Activated CD4-positive, alpha-beta T cell treated with anti-CD3 and anti-CD28 coated beads, Interleukin-2, amount 10 ng/mL, durations not matched to agents 7 days and 5 days (primary cell): ENCODE data around the gene RILPL1. TPM values are rescaled to one million over a fixed set of nuclear protein-coding genes. Genes with fewer than 3 reads are reported as not detected.

Experiments
- CTCF ChIA-PET: fragments of 350-600 bp; sonication (Branson Sonifier 250); formaldehyde crosslinking; loops from one replicate; lab custom pipeline; 2021; ENCODE audit warnings: antibody characterized with exemption; lab: Charles Lee
- POLR2A ChIA-PET: fragments of 350-600 bp; sonication (Branson Sonifier 250); formaldehyde crosslinking; loops from one replicate; lab custom pipeline; 2021; ENCODE audit warnings: antibody characterized with exemption; lab: Charles Lee
- DNase-seq: peaks from one replicate; pipeline ENCODE4 v3.0.0-alpha.2; 2020
- H3K27ac Mint-ChIP-seq: one replicate; pipeline ENCODE4 v1.8.0; 2021; ENCODE audit warnings: mild to moderate bottlenecking, moderate library complexity, mixed read lengths
- H3K27me3 Mint-ChIP-seq: one replicate; pipeline ENCODE4 v1.8.0; 2021; ENCODE audit warnings: mixed read lengths
- H3K36me3 Mint-ChIP-seq: one replicate; pipeline ENCODE4 v1.8.0; 2021; ENCODE audit warnings: low read depth, mixed read lengths
- H3K4me1 Mint-ChIP-seq: one replicate; pipeline ENCODE4 v1.8.0; 2021; ENCODE audit warnings: mixed read lengths
- H3K4me3 Mint-ChIP-seq: one replicate; pipeline ENCODE4 v1.8.0; 2021; ENCODE audit warnings: mild to moderate bottlenecking, moderate library complexity, mixed read lengths
- H3K9me3 Mint-ChIP-seq: one replicate; pipeline ENCODE4 v1.8.0; 2021; ENCODE audit warnings: mixed read lengths
- microRNA-seq: library from miRNA; unstranded; fragments of <30 nt; microRNA quantifications from one replicate; pipeline ENCODE4 v1.2.0, GENCODE V29; 2021; ENCODE audit warnings: borderline microRNAs expressed, borderline replicate concordance
- total RNA-seq, 2 experiments: library from RNA; stranded (reverse); gene quantifications; one replicate each; pipeline ENCODE4 v1.2.3, GENCODE V29; 2021

Gene RILPL1
- total RNA-seq, 2 experiments from 2014 or later, result 0.79 to 0.89 TPM

DNA sequence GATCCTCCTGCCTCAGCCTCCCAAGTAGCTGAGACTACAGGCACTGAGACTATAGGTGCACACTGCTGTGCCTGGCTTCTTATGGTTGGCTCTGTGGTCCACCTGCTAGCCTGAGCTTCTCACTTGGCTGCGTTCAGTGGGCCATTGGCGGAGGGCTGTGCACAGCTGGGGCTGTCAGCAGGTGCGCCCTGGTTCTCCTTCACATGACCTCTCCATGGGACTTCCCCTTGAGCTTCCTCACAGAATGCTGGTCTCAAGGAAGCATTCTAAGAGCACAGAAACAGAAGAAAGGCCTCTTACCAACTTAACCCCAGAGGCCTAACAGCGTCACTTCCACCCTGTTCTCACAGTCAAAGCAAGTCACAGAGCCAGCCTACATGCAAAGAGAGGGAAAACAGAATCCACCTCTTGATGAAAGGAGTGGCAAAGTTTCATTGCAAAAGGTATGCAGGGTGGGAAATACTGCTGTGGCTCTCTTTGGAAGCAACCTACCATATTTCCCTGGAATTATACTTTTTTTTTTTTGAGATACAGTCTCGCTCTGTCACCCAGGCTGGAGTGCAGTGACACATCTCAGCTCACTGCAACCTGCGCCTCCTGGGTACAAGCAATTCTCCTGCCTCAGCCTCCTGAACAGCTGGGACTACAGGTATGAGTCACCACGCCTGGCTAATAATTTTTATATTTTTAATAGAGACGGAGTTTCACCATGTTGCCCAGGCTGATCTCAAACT lies 106.3 kb downstream of the RILPL1 start:
- Mint-ChIP-seq H3K27ac (peak overlapping the region; percentile 87), H3K9me3 (no peaks in the 10 kb centered on the region), H3K27me3 (no peaks in the 10 kb centered on the region), H3K36me3 (peaks cover 50% of the 10 kb centered on the region), H3K4me3 (peak overlapping the region; percentile 25), H3K4me1 (peaks cover 29% of the 10 kb centered on the region)
- peak; percentile 47 for DNase-seq
- ChIA-PET CTCF (interaction anchor here (0.7 to 1.6 kb wide), 7 partner anchors 9 to 160 kb away, joined by 3 to 5 read pairs (median 4); partner anchors contain the start of genes RILPL2 and SNRNP35), POLR2A (interaction anchor here (1.0 to 1.1 kb wide), 2 partner anchors 43 to 194 kb away, joined by 3 read pairs; partner anchors contain the start of genes KMT5A and MPHOSPH9)

DNA sequence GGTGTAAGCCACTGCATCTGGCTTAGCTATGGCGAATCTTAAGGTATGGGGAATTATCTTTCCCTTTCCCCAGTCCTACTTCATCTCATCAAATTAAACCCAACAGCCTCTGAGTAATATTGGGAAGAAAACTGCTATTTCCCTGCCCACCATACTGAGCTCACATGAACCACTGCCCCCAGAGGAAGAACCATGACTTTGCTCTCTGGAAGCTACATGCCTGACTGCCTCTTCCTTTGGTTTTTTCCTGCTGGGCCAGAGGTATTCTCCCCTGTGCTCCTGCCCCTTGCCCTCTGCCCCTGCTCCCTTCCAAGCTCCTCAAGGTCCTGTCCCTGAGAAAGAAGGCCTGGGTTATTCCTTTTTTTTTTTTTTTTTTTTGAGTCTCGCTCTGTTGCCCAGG lies 112.2 kb downstream of the RILPL1 start:
- ChIA-PET POLR2A (no interaction called here), CTCF (interaction anchor here (0.6 to 2.4 kb wide), 8 partner anchors 9 to 256 kb away, joined by 3 to 8 read pairs (median 3); no protein-coding TSS in a partner anchor)
- H3K36me3 Mint-ChIP-seq, result peaks cover 25% of the 10 kb centered on the region
- H3K4me1 Mint-ChIP-seq, result no peaks in the 10 kb centered on the region
- no peak overlapping the region for H3K27ac Mint-ChIP-seq
- H3K9me3 Mint-ChIP-seq, result no peaks in the 10 kb centered on the region
- H3K4me3 Mint-ChIP-seq, result no peak overlapping the region
- H3K27me3 Mint-ChIP-seq, result no peaks in the 10 kb centered on the region
- no peak for DNase-seq

Small RNA genes lying within 50 kb of the gene (microRNA-seq; reads per million reads assigned to microRNA genes)
- gene MIR3908, result not detected

Other genes with a start within 250 kb of the RILPL1 start
- 10 to 100 TPM; 38.1 to 41.8 TPM for gene SBNO1, start 168.9 kb downstream of the RILPL1 start, total RNA-seq
- 10 to 100 TPM; 73.6 to 85.3 TPM for gene KMT5A, start 149.6 kb downstream of the RILPL1 start, total RNA-seq
- gene RILPL2, start 97.0 kb downstream of the RILPL1 start, total RNA-seq, result 1 to 10 TPM; 6.0 to 6.5 TPM
- 10 to 100 TPM; 24.8 to 31.7 TPM for gene SNRNP35, start 75.6 kb downstream of the RILPL1 start, total RNA-seq
- 100 to 1,000 TPM; 138 to 168 TPM for gene TMED2, start 50.8 kb upstream of the RILPL1 start, total RNA-seq
- gene DDX55, start 68.4 kb upstream of the RILPL1 start, total RNA-seq, result 10 to 100 TPM; 35.9 to 38.3 TPM
- 10 to 100 TPM; 64.4 to 66.2 TPM for gene EIF2B1, start 100.0 kb upstream of the RILPL1 start, total RNA-seq
- gene GTF2H3, start 100.1 kb upstream of the RILPL1 start, total RNA-seq, result 10 to 100 TPM; 46.7 to 47.8 TPM
- gene TCTN2, start 137.4 kb upstream of the RILPL1 start, total RNA-seq, result 1 to 10 TPM; 4.0 to 4.7 TPM
- 10 to 100 TPM; 43.2 to 46.4 TPM for gene ATP6V0A2, start 178.6 kb upstream of the RILPL1 start, total RNA-seq
- under 1 TPM; 0.12 to 0.17 TPM for gene DNAH10, start 228.6 kb upstream of the RILPL1 start, total RNA-seq